ENCODE data around the gene NFATC2. TPM values are rescaled to one million over a fixed set of nuclear protein-coding genes. Genes with fewer than 3 reads are reported as not detected.
A peak's percentile ranks its signal among the peaks of the same experiment; 100 is the strongest.

The NFATC2 gene
- total RNA-seq, 2 experiments from 2014 or later, result 15.7 to 17.4 TPM

DNA sequence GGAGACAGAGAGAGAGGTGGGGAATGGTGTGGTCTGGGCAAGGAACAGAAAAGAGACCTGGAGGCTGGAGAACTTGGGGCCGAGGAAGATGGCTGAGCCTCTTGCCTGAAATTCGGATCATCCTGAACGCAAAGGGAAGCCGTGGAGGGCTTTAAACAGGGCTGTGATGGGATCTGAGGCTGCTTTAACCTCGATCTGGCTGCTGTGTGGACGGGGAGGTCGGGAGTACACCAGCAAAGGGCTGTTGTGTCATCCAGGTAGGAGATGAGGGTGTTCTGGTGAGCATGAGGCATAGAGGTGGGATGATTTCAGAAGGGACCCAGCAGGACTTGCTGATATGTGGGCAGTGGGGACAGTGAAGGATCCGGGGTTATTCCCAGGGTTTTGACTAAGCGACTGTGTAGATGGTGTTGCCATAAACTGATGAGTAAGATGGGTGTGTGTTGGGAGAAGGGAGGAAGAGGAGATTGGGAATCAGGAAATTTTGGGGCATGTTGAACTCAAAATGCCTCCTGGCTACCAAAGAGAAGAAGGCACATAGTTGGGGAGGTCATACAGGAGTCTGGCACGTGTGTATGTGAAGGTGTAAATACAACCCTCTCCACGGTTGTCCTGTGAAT is 158.5 kb downstream of the NFATC2 start:
- H3K36me3 Mint-ChIP-seq (ENCODE audit: low read depth), result peaks cover 11% of the 10 kb centered on the region
- no peak for DNase-seq

GRCh38 chr20:51382986-51383821 is 159.3 kb downstream of the NFATC2 start:
- CTCF ChIA-PET, result interaction anchor here (0.9 kb wide), 1 partner anchor 241 kb away, joined by 4 read pairs; no protein-coding TSS in a partner anchor
- no peak overlapping the region for H3K4me3 Mint-ChIP-seq
- intact Hi-C loops (cut with micrococcal nuclease), result no loop called here
- H3K27me3 Mint-ChIP-seq (ENCODE audit: low read depth), result no peaks in the 10 kb centered on the region
- no peak overlapping the region for H3K27ac Mint-ChIP-seq
- H3K9me3 Mint-ChIP-seq, result no peaks in the 10 kb centered on the region
- peaks cover 9% of the 10 kb centered on the region for H3K36me3 Mint-ChIP-seq (ENCODE audit: low read depth)
- peaks cover 31% of the 10 kb centered on the region for H3K4me1 Mint-ChIP-seq (ENCODE audit: low read depth)
- no peak for DNase-seq

More for the DNA sequence above, 158.5 kb downstream of the NFATC2 start:
- H3K4me3 Mint-ChIP-seq, result no peak overlapping the region
- intact Hi-C loops (cut with micrococcal nuclease), result no loop called here
- CTCF ChIA-PET, result interaction anchor here (3.5 kb wide), 1 partner anchor 159 kb away, joined by 11 read pairs; the partner anchor contains the start of gene NFATC2
- peaks cover 39% of the 10 kb centered on the region for H3K4me1 Mint-ChIP-seq (ENCODE audit: low read depth)
- no peak overlapping the region for H3K27ac Mint-ChIP-seq
- no peaks in the 10 kb centered on the region for H3K9me3 Mint-ChIP-seq
- no peaks in the 10 kb centered on the region for H3K27me3 Mint-ChIP-seq (ENCODE audit: low read depth)

DNA sequence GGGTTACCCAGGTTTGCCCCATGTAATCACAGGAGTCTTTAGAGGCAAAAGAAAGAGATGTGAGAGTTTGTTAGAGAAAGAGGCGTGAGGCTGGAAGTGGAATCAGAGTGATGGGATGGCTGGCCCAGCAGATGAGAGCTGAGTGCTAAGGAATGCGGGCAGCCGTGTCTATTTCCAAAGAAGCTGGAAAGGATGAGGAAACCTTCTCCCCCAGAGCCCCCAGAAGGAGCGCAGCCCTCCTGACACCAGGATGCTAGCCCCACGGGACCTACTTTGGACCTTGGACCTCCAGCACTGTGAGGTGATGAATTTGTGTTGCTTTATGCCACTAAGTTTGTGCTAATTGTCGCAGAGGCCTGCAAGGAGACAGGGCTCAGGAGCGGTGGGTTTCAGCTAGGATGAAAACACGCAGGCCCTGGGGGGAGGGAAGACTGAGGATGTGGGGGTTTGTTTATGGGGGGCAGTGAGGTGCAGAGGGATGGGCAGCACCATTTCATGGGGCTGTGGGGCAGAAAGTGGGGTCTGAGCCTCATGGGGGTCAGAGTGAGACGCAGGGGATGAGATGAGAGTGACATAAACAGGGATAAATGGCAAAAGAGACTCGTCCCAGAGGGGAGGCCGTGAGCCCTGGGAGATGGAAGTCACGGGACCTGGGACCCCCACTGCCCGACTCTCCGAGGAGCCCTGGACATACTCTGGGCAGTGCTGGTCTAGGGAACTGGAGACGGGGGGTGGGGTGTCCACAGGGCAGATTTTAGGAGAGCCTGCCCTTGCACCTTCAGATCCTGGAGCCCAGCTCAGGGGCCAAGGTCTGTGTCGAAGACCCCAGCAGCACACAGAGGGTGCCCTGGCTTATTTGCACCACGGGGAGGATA is 160.2 kb downstream of the NFATC2 start:
- CTCF ChIA-PET, result interaction anchor here (0.9 kb wide), 1 partner anchor 242 kb away, joined by 4 read pairs; no protein-coding TSS in a partner anchor
- intact Hi-C loops (cut with micrococcal nuclease), result no loop called here
- peaks cover 3% of the 10 kb centered on the region for H3K36me3 Mint-ChIP-seq (ENCODE audit: low read depth)
- H3K27ac Mint-ChIP-seq, result no peak overlapping the region
- H3K4me3 Mint-ChIP-seq, result no peak overlapping the region
- DNase-seq, result no peak
- no peaks in the 10 kb centered on the region for H3K9me3 Mint-ChIP-seq
- no peaks in the 10 kb centered on the region for H3K27me3 Mint-ChIP-seq (ENCODE audit: low read depth)
- H3K4me1 Mint-ChIP-seq (ENCODE audit: low read depth), result peaks cover 22% of the 10 kb centered on the region

DNA sequence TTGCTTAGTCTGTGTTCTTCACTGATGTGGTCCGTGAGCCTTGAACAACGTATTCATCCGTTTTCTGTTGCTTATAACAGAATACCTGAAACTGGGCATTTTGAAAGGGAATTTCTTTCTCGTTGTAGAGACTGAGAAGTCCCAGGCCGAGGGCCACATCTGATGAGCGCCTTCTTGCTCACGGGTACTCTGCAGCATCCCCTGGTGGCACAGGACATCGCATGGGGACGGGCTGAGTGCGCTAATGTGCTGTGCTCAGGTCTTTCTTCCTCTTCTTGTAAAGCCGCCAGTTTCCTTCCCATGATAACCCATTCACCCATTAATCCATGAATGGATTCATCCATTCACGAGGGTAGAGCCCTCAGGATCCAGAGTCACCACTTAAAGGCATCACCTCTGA is 161.0 kb downstream of the NFATC2 start:
- Mint-ChIP-seq H3K27me3 (ENCODE audit: low read depth) (no peaks in the 10 kb centered on the region), H3K9me3 (no peaks in the 10 kb centered on the region), H3K27ac (no peak overlapping the region), H3K4me3 (no peak overlapping the region), H3K4me1 (ENCODE audit: low read depth) (peaks cover 15% of the 10 kb centered on the region), H3K36me3 (ENCODE audit: low read depth) (peaks cover under 1% of the 10 kb centered on the region)
- intact Hi-C loops (cut with micrococcal nuclease), result no loop called here
- CTCF ChIA-PET, result no interaction called here
- no peak for DNase-seq

GRCh38 chr20:51380401-51381385 is 161.8 kb downstream of the NFATC2 start:
- Mint-ChIP-seq H3K27ac (peak overlapping the region; percentile 28), H3K27me3 (ENCODE audit: low read depth) (no peaks in the 10 kb centered on the region), H3K4me1 (ENCODE audit: low read depth) (peaks cover 7% of the 10 kb centered on the region), H3K9me3 (no peaks in the 10 kb centered on the region), H3K4me3 (no peak overlapping the region), H3K36me3 (ENCODE audit: low read depth) (no peaks in the 10 kb centered on the region)
- intact Hi-C loops (cut with micrococcal nuclease), result no loop called here
- DNase-seq, result no peak
- CTCF ChIA-PET, result interaction anchor here (0.9 to 2.5 kb wide), 4 partner anchors 195 to 242 kb away, joined by 3 to 19 read pairs (median 4); no protein-coding TSS in a partner anchor

DNA sequence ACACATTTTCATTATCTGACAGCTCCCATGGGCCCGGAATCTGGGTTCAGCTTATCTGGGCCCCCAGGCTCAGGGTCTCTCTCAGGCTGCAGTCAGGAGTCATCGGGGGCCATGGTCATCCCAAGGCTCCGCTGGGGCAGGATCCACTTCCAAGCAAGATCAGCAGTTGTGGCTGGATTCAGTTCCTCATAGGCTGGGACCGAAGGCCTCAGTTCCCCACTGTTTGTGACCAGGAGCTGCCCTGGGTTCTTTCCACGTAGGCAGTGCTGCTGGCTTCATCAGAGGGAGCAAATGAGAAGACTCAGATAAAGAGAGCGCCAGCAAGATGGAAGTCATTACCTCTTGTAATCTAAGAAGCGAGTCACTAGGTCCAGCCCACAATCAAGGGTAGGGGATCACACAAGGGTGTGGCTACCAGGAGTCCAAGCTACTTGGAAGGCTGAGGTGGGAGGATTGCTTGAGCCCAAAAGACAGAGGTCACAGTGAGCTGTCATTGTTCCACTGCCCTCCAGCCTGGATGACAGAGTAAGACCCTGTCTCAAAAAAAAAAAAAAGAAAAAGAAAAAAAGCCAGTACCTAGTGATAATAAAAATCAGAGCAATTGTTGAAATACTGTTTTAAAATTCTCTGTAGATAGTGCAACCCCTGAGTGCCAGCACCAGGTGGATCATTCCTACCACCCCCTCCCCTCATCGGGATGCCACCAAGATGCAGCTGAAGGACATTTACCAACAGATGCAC is 162.7 kb downstream of the NFATC2 start:
- no peaks in the 10 kb centered on the region for H3K4me1 Mint-ChIP-seq (ENCODE audit: low read depth)
- H3K36me3 Mint-ChIP-seq (ENCODE audit: low read depth), result no peaks in the 10 kb centered on the region
- H3K27ac Mint-ChIP-seq, result no peak overlapping the region
- no peak overlapping the region for H3K4me3 Mint-ChIP-seq
- intact Hi-C loops (cut with micrococcal nuclease), result no loop called here
- CTCF ChIA-PET, result interaction anchor here (0.6 to 2.5 kb wide), 6 partner anchors 54 to 244 kb away, joined by 3 to 19 read pairs (median 4); no protein-coding TSS in a partner anchor
- no peak for DNase-seq
- H3K9me3 Mint-ChIP-seq, result no peaks in the 10 kb centered on the region
- no peaks in the 10 kb centered on the region for H3K27me3 Mint-ChIP-seq (ENCODE audit: low read depth)

- Mint-ChIP-seq H3K27me3 (ENCODE audit: low read depth) (no peaks in the 10 kb centered on the region), H3K36me3 (ENCODE audit: low read depth) (no peaks in the 10 kb centered on the region), H3K4me1 (ENCODE audit: low read depth) (no peaks in the 10 kb centered on the region), H3K27ac (no peak overlapping the region), H3K9me3 (no peaks in the 10 kb centered on the region), H3K4me3 (no peak overlapping the region)
- intact Hi-C loops (cut with micrococcal nuclease), result loop anchor here (1.0 kb wide), 1 partner anchor 246 kb away; no protein-coding TSS in a partner anchor
- DNase-seq, result peak; percentile 60
- CTCF ChIA-PET, result interaction anchor here (1.0 to 2.5 kb wide), 4 partner anchors 53 to 246 kb away, joined by 3 to 19 read pairs (median 4); no protein-coding TSS in a partner anchor
Measured at GRCh38 chr20:51378171-51378928, 164.2 kb downstream of the NFATC2 start.

DNA sequence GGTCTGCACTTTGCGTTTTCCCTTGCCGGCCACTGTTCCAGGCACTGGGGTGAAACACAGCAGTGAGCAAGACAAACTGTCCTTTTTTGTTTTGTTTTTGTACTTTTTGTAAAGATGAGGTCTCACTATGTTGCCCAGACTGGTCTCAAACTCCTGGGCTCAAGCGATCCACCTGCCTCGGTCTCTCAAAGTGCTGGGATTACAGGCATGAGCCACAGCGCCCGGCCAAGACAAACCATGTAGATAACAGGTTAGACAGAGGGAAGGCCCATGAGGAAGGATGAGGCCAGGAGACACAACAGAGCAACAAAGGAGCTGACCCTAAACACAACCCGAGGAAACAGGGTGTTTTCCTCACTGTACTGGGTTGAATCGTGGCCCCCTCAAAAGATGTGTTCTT is 165.4 kb downstream of the NFATC2 start:
- Mint-ChIP-seq H3K4me1 (ENCODE audit: low read depth) (peaks cover 1% of the 10 kb centered on the region), H3K9me3 (no peaks in the 10 kb centered on the region), H3K36me3 (ENCODE audit: low read depth) (no peaks in the 10 kb centered on the region), H3K27ac (no peak overlapping the region), H3K27me3 (ENCODE audit: low read depth) (no peaks in the 10 kb centered on the region), H3K4me3 (no peak overlapping the region)
- intact Hi-C loops (cut with micrococcal nuclease), result no loop called here
- CTCF ChIA-PET, result no interaction called here
- DNase-seq, result no peak

GRCh38 chr20:51376111-51376510 is 166.4 kb downstream of the NFATC2 start:
- no peaks in the 10 kb centered on the region for H3K9me3 Mint-ChIP-seq
- peaks cover 1% of the 10 kb centered on the region for H3K4me1 Mint-ChIP-seq (ENCODE audit: low read depth)
- H3K27ac Mint-ChIP-seq, result no peak overlapping the region
- intact Hi-C loops (cut with micrococcal nuclease), result no loop called here
- no peak for DNase-seq
- no peaks in the 10 kb centered on the region for H3K36me3 Mint-ChIP-seq (ENCODE audit: low read depth)
- no peaks in the 10 kb centered on the region for H3K27me3 Mint-ChIP-seq (ENCODE audit: low read depth)
- CTCF ChIA-PET, result interaction anchor here (0.9 kb wide), 1 partner anchor 166 kb away, joined by 3 read pairs; the partner anchor contains the start of gene NFATC2
- no peak overlapping the region for H3K4me3 Mint-ChIP-seq

DNA sequence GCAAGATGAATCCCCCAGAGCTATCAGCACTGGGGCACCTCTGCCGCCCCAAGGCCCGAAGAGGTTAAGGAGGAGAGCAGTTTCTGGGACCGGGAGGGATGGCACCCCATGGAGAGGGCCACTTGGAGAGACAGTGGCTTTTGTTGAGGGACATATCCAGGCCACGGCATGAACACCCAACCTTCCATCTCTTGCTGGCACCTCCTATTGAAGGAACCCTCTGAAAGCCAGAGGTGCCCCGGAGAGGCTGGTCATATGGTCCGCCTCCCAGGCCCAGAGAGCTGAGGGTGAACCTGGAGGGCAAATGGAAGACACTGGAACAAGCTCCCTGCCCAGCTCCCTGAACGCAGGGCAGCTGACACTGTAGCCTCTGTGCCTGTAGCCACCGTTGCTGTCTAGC is 167.0 kb downstream of the NFATC2 start:
- peaks cover 1% of the 10 kb centered on the region for H3K4me1 Mint-ChIP-seq (ENCODE audit: low read depth)

More for the DNA sequence above, 167.0 kb downstream of the NFATC2 start:
- CTCF ChIA-PET, result interaction anchor here (0.7 to 0.9 kb wide), 2 partner anchors 167 to 252 kb away, joined by 3 to 4 read pairs; partner anchors contain the start of gene NFATC2
- Mint-ChIP-seq H3K27ac (no peak overlapping the region), H3K36me3 (ENCODE audit: low read depth) (no peaks in the 10 kb centered on the region), H3K9me3 (no peaks in the 10 kb centered on the region), H3K4me3 (no peak overlapping the region), H3K27me3 (ENCODE audit: low read depth) (no peaks in the 10 kb centered on the region)
- intact Hi-C loops (cut with micrococcal nuclease), result no loop called here
- DNase-seq, result no peak
